MCF 10A (cell line): ENCODE measurements around the gene EPHB1. TPM values are rescaled to one million over a fixed set of nuclear protein-coding genes. Genes with fewer than 3 reads are reported as not detected.

ENCODE experiments used
- BruUV-seq: library from RNA; stranded (reverse); fragments of 400-500 nt; replicated peaks from 2 replicates; lab custom pipeline; 2021; lab: Mats Ljungman, UMichigan
- CTCF ChIA-PET: fragments of 300-600 bp; sonication (Branson Sonifier 250); formaldehyde crosslinking; extraction: SDS; loops from one replicate; lab custom pipeline; 2021; ENCODE audit warnings: antibody characterized with exemption, inconsistent platforms; lab: Yijun Ruan, JAX
- POLR2A ChIA-PET: fragments of 300-600, 350-650 bp; sonication (Branson Sonifier 250); formaldehyde crosslinking; extraction: SDS; loops from one replicate; lab custom pipeline; 2020; ENCODE audit warnings: antibody characterized with exemption, inconsistent platforms; lab: Yijun Ruan, JAX
- DNase-seq: peaks from one replicate; pipeline ENCODE4 v3.0.0-alpha.2; 2018; ENCODE audit not compliant: unreplicated experiment
- H3K27ac Mint-ChIP-seq: one replicate; pipeline ENCODE4 v1.8.0; 2022; ENCODE audit warnings: mild to moderate bottlenecking, low read depth, mixed read lengths; ENCODE audit not compliant: unreplicated experiment
- H3K27me3 Mint-ChIP-seq: one replicate; pipeline ENCODE4 v1.8.0; 2022; ENCODE audit warnings: mixed read lengths; ENCODE audit not compliant: insufficient read depth, unreplicated experiment
- H3K36me3 Mint-ChIP-seq: one replicate; pipeline ENCODE4 v1.8.0; 2022; ENCODE audit warnings: mild to moderate bottlenecking, moderate library complexity, mixed read lengths; ENCODE audit not compliant: insufficient read depth, unreplicated experiment
- H3K4me1 Mint-ChIP-seq: one replicate; pipeline ENCODE4 v1.8.0; 2022; ENCODE audit warnings: mixed read lengths; ENCODE audit not compliant: insufficient read depth, unreplicated experiment
- H3K4me3 Mint-ChIP-seq: one replicate; pipeline ENCODE4 v1.8.0; 2022; ENCODE audit warnings: mild to moderate bottlenecking, moderate library complexity, mixed read lengths; ENCODE audit not compliant: unreplicated experiment
- H3K9me3 Mint-ChIP-seq: one replicate; pipeline ENCODE4 v1.8.0; 2022; ENCODE audit warnings: mixed read lengths; ENCODE audit not compliant: unreplicated experiment
- intact Hi-C: fragments of 100-400 bp; cut with micrococcal nuclease; formaldehyde crosslinking; loops from 2 replicates; pipeline ENCODE4 v1.14.1; 2022
- total RNA-seq: library from RNA; stranded (reverse); gene quantifications from 2 replicates; pipeline ENCODE4 v1.2.3, GENCODE V29; 2022
- TF ChIP-seq, protein P1 (sequence below): fragments of 200-600 bp; IDR thresholded peaks from one replicate; pipeline ENCODE4 v1.8.0; 2022; ENCODE audit warnings: antibody characterized with exemption, mild to moderate bottlenecking; ENCODE audit not compliant: unreplicated experiment

The EPHB1 gene
- total RNA-seq, 1 experiment from 2014 or later, result not detected

DNA sequence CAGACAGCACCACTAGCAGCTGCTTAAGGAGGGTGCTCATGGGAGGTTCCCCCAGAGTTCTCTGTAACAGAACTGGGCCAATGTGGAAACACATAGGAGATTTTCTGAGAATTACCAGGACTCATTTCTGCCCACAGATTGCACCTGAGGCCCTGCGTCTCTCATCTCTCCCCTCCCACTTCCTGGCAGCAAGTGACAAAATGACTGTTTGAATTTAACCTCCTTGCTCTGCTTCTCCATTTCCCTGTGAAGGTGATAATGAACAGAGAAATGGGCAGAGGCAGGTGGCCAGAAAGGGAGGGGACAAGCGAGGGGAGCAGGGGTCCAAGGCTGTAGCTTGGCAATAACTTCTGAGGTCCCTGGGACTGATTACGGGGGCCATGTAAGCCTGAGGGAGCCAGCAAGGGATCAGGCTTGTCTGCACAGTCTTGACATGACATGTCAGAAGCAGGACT lies 8.0 kb downstream of the EPHB1 start:
- H3K4me1 Mint-ChIP-seq, result no peaks in the 10 kb centered on the region
- DNase-seq, result no peak
- H3K27ac Mint-ChIP-seq, result no peak overlapping the region
- H3K36me3 Mint-ChIP-seq, result no peaks in the 10 kb centered on the region
- CTCF ChIA-PET, result no interaction called here
- POLR2A ChIA-PET, result no interaction called here
- TF ChIP-seq, protein P1, sequence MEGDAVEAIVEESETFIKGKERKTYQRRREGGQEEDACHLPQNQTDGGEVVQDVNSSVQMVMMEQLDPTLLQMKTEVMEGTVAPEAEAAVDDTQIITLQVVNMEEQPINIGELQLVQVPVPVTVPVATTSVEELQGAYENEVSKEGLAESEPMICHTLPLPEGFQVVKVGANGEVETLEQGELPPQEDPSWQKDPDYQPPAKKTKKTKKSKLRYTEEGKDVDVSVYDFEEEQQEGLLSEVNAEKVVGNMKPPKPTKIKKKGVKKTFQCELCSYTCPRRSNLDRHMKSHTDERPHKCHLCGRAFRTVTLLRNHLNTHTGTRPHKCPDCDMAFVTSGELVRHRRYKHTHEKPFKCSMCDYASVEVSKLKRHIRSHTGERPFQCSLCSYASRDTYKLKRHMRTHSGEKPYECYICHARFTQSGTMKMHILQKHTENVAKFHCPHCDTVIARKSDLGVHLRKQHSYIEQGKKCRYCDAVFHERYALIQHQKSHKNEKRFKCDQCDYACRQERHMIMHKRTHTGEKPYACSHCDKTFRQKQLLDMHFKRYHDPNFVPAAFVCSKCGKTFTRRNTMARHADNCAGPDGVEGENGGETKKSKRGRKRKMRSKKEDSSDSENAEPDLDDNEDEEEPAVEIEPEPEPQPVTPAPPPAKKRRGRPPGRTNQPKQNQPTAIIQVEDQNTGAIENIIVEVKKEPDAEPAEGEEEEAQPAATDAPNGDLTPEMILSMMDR, result no peak
- peaks cover 13% of the 10 kb centered on the region for H3K27me3 Mint-ChIP-seq
- BruUV-seq, result no TSS peak
- H3K9me3 Mint-ChIP-seq, result no peaks in the 10 kb centered on the region
- H3K4me3 Mint-ChIP-seq, result no peak overlapping the region
- intact Hi-C loops, result no loop called here

DNA sequence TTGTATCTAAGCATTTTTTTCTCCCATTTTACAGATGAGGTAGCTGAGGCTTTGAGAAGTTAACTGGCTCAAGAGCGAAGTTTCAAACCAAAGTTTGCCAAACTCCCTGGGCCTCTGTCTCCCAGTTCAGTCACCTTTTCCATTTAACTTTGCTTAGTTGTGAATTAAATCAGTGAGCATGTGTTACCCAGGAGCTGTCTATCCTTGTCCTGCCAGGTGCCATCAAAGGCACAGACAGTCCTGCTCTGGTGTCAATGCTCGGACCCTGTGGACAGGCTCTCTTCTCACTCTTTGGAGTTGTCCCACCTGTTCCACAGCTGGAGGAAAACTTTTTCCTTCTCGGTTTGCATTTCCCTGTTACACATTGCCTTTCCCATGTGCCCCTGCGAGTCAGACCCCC lies 8.6 kb downstream of the EPHB1 start:
- Mint-ChIP-seq H3K27ac (no peak overlapping the region), H3K4me3 (no peak overlapping the region), H3K9me3 (no peaks in the 10 kb centered on the region), H3K4me1 (no peaks in the 10 kb centered on the region), H3K27me3 (peaks cover 8% of the 10 kb centered on the region), H3K36me3 (no peaks in the 10 kb centered on the region)
- ChIA-PET POLR2A (no interaction called here), CTCF (interaction anchor here (1.5 kb wide), 1 partner anchor 9 kb away, joined by 6 read pairs; the partner anchor contains the start of gene EPHB1)
- TF ChIP-seq, protein P1, result no peak
- intact Hi-C loops, result no loop called here
- BruUV-seq, result no TSS peak
- no peak for DNase-seq

DNA sequence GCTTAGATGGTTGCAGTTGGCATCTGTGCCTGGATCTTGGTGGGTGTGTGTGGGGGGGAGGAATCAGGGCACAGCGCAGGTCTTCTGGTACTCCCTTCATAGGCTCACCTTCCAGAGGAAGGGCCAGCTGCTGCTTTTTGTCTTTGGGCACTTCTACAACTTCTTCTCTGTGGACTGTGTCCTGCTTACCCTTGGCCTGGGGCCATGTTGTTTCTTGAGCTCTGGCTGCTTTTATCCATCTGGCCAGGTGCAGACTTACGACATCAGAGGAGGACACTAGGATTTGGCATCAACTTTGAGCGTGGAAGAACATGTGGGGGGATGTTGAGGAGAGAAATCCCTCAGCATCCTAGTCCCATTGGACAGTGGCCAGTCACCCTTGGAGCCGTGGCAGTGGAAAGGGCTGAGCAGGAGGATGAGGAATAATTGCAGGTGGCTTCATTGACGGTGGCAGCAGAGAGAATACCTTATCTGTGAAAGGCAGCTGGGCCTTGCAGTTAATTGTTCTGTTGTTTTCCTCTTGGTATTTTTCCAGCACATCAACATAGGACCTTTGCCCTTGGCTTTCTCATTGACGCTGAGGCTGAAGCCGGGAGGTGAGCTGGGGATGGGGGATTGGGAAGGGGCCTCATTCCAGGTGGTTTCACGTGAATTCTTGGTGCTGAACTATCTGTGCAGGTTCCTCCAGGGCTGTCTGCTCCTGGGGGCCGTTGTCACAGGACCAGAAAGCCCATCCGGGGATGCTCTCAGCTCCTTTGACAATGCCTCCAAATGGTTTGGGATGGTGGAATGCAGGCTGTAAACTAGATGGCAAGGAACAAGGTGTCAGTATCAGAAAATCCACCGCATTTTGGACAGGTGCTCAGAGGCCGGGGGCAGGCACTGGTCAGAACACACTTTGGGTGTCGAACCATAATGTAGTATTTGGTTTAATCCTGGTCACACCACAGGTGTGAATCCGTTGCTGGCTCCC lies 9.7 kb downstream of the EPHB1 start:
- no peak overlapping the region for H3K27ac Mint-ChIP-seq
- H3K4me3 Mint-ChIP-seq, result no peak overlapping the region
- CTCF ChIA-PET, result interaction anchor here (0.5 to 1.5 kb wide), 3 partner anchors 10 to 1238 kb away, joined by 3 to 6 read pairs (median 5); partner anchors contain the start of gene EPHB1
- no peaks in the 10 kb centered on the region for H3K4me1 Mint-ChIP-seq
- H3K27me3 Mint-ChIP-seq, result peaks cover 8% of the 10 kb centered on the region
- DNase-seq, result no peak
- intact Hi-C loops, result no loop called here
- TF ChIP-seq, protein P1, result no peak
- BruUV-seq, result no TSS peak
- no peaks in the 10 kb centered on the region for H3K9me3 Mint-ChIP-seq
- POLR2A ChIA-PET, result no interaction called here
- no peaks in the 10 kb centered on the region for H3K36me3 Mint-ChIP-seq

DNA sequence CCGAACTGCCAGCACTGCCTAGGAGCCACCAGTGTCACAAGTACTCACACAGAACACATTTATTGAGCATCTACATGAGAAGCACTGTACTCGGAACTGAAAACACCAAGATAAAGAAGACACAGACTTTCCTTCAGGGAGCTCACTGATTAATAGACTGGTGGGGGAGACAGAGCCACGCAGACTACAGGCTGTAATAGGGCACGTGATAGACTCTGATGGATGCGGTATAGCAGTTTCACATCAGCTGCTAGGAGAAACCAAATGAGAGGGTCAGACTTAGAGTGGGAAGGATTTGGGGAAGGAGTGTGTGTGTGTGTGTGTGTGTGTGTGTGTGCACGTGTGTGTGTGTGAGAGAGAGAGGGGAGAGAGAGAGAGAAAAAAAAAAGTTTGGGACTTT lies 12.1 kb downstream of the EPHB1 start:
- no TSS peak for BruUV-seq
- intact Hi-C loops, result no loop called here
- no peak overlapping the region for H3K27ac Mint-ChIP-seq
- TF ChIP-seq, protein P1, result no peak
- H3K9me3 Mint-ChIP-seq, result no peaks in the 10 kb centered on the region
- H3K36me3 Mint-ChIP-seq, result no peaks in the 10 kb centered on the region
- H3K27me3 Mint-ChIP-seq, result peaks cover 8% of the 10 kb centered on the region
- no peak overlapping the region for H3K4me3 Mint-ChIP-seq
- CTCF ChIA-PET, result no interaction called here
- POLR2A ChIA-PET, result no interaction called here
- H3K4me1 Mint-ChIP-seq, result no peaks in the 10 kb centered on the region
- no peak for DNase-seq
